GM19397 (cell line): ENCODE measurements around the gene SHC1.
A peak's percentile ranks its signal among the peaks of the same experiment; 100 is the strongest.

Experiments used
- ATAC-seq: cut with Tn5 transposase; IDR thresholded peaks from one replicate; pipeline ENCODE4 v1.9.1; 2021; ENCODE audit warnings: mild to moderate bottlenecking, moderate library complexity; ENCODE audit not compliant: unreplicated experiment

SHC1 gene

GRCh38 chr1:155009221-155009711 is 38.7 kb upstream of the SHC1 start:
- ATAC-seq = no peak

GRCh38 chr1:155008015-155008941 is 37.7 kb upstream of the SHC1 start:
- no peak for ATAC-seq

GRCh38 chr1:155007251-155007828 is 36.8 kb upstream of the SHC1 start:
- ATAC-seq = no peak

GRCh38 chr1:155006601-155007101 is 36.1 kb upstream of the SHC1 start:
- no peak for ATAC-seq

- ATAC-seq = no peak
These were observed 34.8 kb upstream of the SHC1 start for GRCh38 chr1:155005076-155006011.

GRCh38 chr1:155004352-155005075 is 34.0 kb upstream of the SHC1 start:
- ATAC-seq = no peak

- no peak for ATAC-seq
These were observed 33.3 kb upstream of the SHC1 start for GRCh38 chr1:155003766-155004351.

- ATAC-seq = no peak
These were observed 32.7 kb upstream of the SHC1 start for GRCh38 chr1:155003227-155003765.

GRCh38 chr1:155002464-155003226 is 32.1 kb upstream of the SHC1 start, which contains the start of gene ZBTB7B:
Gene ZBTB7B (plus strand): TSS chr1:155002802. CDS start chr1:155014661, 11,859 bp downstream.
- no peak for ATAC-seq

- peak; percentile 48 for ATAC-seq
These were observed 31.3 kb upstream of the SHC1 start for GRCh38 chr1:155001675-155002463.

GRCh38 chr1:155001425-155001674 is 30.8 kb upstream of the SHC1 start:
- ATAC-seq = no peak

GRCh38 chr1:155000726-155001424 is 30.3 kb upstream of the SHC1 start:
- ATAC-seq = peak; percentile 31

- ATAC-seq = no peak
These were observed 29.8 kb upstream of the SHC1 start for GRCh38 chr1:155000411-155000725.

- no peak for ATAC-seq
These were observed 29.2 kb upstream of the SHC1 start for GRCh38 chr1:154999571-155000410.

GRCh38 chr1:154998818-154999570 is 28.4 kb upstream of the SHC1 start:
- no peak for ATAC-seq

GRCh38 chr1:154998201-154998780 is 27.7 kb upstream of the SHC1 start:
- no peak for ATAC-seq
